Measurements from ENCODE around the gene RNF167.

RNF167 gene

DNA sequence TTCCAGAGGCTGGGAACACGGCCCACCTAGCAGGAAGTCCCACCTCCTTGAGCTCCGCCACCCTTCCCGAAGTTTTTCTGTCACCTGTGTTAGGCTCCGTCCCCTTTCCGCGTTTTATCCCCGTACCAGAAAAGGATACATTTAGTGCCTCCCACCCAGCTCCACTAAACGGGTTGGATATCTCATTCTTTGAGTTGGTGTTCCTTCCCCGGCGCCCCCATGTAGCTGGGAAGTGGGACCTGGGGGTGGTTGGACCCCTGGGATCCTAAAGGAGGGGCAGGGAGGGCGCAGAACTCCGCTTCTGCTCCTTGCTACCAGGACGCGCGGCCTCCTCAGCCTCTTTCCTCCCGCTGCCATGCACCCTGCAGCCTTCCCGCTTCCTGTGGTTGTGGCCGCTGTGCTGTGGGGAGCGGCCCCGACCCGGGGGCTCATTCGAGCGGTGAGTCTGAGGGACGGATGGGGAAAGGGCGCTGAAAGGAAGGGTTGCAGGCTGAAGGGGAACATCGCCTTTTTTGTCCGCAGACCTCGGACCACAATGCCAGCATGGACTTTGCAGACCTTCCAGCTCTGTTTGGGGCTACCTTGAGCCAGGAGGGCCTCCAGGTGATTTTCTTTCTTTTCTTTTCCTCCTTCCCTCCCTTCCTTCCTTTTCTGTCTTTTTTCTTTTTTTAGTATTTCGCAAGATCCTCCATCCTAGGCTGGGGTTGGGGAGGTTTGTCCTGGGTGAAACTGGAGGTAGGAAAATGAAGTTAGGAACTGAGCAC lies 669 bp downstream of the RNF167 start:
- Mint-ChIP-seq H3K36me3 (peaks cover 65% of the 10 kb centered on the region), H3K27ac (peak overlapping the region; percentile 92)
- ATAC-seq, result no peak

DNA sequence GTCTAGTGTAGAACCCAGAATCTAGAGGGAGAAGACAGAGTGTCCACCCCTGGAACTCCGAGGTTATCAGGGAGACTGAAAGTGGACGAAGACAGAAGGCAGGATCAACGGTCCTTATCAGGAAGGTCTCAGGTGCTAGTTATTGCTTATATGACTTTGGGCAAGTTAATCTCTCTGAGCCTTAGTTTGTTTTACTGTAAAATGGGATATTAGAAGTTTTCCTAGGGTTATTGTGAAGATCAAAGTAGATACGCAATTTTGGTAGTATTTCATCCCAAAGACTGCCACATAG lies 1.2 kb downstream of the RNF167 start:
- Mint-ChIP-seq H3K4me1 (peaks cover 67% of the 10 kb centered on the region), H3K27me3 (no peaks in the 10 kb centered on the region), H3K36me3 (peaks cover 64% of the 10 kb centered on the region), H3K4me3 (peak overlapping the region; percentile 91), H3K9me3 (no peaks in the 10 kb centered on the region), H3K27ac (peak overlapping the region; percentile 92)
- ATAC-seq, result no peak

More for the DNA sequence above, 669 bp downstream of the RNF167 start:
- peak overlapping the region; percentile 91 for H3K4me3 Mint-ChIP-seq
- peaks cover 63% of the 10 kb centered on the region for H3K4me1 Mint-ChIP-seq
- H3K9me3 Mint-ChIP-seq, result no peaks in the 10 kb centered on the region
- H3K27me3 Mint-ChIP-seq, result no peaks in the 10 kb centered on the region

DNA sequence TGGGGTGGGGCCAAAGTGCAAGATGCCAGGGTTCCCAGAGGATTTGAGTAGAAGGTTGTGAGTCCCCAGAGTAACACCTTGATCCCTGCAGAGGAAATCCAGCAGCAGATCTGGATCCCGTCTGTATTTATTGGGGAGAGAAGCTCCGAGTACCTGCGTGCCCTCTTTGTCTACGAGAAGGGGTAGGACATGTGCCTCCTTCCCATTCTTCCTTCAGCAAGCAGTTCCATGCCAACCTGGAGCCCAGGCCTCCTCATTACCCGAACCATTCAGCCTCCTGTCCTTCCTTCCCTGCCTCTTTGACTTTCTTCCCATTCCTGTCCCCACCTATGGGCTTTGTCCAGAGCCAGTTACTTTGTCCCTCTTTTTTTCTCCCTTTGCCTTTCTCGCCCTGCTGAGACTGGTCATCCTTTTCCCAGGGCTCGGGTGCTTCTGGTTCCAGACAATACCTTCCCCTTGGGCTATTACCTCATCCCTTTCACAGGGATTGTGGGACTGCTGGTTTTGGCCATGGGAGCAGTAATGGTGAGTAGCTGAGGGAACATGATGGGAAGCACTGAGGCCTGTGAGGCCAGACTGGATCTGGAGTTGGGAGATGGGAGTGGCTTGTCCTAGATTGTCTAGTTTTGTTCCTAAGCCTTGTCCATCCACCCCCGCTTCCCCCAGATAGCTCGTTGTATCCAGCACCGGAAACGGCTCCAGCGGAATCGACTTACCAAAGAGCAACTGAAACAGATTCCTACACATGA lies 2.9 kb downstream of the RNF167 start:
- Mint-ChIP-seq H3K4me3 (peak overlapping the region; percentile 18), H3K27me3 (no peaks in the 10 kb centered on the region), H3K9me3 (no peaks in the 10 kb centered on the region), H3K4me1 (peaks cover 75% of the 10 kb centered on the region), H3K27ac (peak overlapping the region; percentile 92), H3K36me3 (peaks cover 71% of the 10 kb centered on the region)
- no peak for ATAC-seq

DNA sequence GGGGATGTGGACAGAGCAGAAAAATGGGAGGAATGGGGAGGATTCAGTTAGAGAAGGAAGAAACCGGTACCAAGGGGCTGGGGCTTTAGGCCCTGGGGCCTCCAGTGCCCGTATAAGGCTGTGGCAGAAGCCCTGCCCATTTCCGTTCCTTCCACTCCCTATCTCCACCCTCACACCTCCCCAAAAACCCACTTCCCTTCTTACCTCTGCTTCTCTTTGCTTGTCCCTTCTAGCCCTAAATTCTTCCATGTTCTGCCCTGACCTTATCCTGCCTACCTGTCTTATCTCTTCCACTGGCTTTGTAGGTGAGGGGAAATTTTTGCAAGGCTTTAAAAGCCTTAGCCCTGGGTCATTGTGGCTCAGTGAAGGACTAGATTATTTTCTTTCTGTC lies 4.1 kb downstream of the RNF167 start:
- peak overlapping the region; percentile 95 for H3K4me3 Mint-ChIP-seq
- H3K9me3 Mint-ChIP-seq, result no peaks in the 10 kb centered on the region
- peaks cover 66% of the 10 kb centered on the region for H3K36me3 Mint-ChIP-seq
- no peak for ATAC-seq
- no peaks in the 10 kb centered on the region for H3K27me3 Mint-ChIP-seq
- peaks cover 69% of the 10 kb centered on the region for H3K4me1 Mint-ChIP-seq
- peak overlapping the region; percentile 92 for H3K27ac Mint-ChIP-seq

DNA sequence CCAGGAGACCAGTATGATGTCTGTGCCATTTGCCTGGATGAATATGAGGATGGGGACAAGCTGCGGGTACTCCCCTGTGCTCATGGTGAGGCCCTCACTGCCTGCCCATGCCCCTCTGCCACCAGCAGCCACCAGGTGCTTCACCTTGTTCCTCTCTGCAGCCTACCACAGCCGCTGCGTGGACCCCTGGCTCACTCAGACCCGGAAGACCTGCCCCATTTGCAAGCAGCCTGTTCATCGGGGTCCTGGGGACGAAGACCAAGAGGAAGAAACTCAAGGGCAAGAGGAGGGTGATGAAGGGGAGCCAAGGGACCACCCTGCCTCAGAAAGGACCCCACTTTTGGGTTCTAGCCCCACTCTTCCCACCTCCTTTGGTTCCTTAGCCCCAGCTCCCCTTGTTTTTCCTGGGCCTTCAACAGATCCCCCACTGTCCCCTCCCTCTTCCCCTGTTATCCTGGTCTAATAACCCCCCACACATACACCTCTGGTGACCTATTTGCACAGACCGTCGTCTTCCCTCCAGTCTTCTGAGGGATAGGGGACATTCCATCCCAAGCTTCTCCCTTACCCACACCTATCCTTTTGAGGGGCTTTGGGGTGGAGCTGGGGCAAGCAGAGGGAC lies 4.6 kb downstream of the RNF167 start:
- ATAC-seq, result no peak
- Mint-ChIP-seq H3K36me3 (peaks cover 66% of the 10 kb centered on the region), H3K4me1 (peaks cover 68% of the 10 kb centered on the region), H3K27ac (peak overlapping the region; percentile 92), H3K27me3 (no peaks in the 10 kb centered on the region), H3K4me3 (peak overlapping the region; percentile 95), H3K9me3 (no peaks in the 10 kb centered on the region)

DNA sequence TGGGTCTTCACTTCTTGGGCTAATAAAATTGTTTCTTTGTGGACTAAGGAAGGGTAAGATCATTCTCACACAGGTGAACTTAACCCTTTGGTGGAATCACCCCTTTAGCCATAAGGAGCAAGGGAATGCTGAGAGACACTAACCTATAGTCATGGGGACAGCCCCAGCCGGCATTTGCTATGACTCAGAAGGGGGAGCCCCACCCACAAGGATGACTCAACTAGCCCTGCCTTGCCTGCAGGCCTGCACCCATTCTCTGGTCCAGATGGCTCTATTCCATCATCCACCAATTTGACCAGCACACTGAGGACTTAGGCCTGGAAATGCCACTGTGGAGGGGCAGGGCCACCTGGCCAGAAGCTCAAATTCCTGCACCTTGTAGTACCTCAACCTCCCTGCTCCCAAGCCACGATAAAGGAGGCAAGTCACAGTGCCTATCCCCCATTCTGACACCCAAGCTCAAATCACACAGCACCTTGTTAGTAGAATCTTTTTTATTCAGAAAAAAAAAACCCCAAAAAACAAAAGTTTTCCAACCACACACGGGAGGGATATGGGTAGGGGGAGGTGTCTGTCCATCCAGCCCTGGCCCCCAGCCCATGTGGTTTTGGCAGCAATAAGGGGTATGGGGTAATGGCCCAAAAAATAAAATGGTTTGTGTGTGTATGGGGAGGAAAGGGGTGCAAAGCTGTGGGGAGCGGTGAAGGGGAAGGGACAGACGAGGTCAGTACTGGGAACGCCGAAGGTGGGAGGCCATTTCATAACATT lies 5.3 kb downstream of the RNF167 start:
- ATAC-seq, result peak; percentile 47
- Mint-ChIP-seq H3K36me3 (peaks cover 66% of the 10 kb centered on the region), H3K4me1 (peaks cover 71% of the 10 kb centered on the region), H3K27me3 (no peaks in the 10 kb centered on the region), H3K9me3 (no peaks in the 10 kb centered on the region), H3K27ac (peak overlapping the region; percentile 92), H3K4me3 (peak overlapping the region; percentile 95)

DNA sequence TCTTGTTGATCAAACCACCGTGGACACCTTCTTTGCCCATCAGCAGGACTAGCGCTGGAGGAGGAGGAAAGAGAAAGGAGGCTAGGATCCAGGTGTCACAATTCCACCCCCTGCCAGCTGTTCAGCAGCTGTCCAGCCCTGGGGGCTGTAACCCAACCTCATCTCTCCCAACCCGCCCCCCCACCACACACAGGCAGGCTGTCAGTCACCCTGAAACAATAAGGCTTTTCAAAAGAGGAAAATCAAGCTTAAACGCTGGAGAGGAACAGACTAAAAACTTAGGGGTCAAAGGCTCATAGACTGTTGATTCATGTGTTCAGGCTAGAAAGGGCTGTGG lies 5.8 kb downstream of the RNF167 start:
- Mint-ChIP-seq H3K27ac (peak overlapping the region; percentile 92), H3K27me3 (no peaks in the 10 kb centered on the region), H3K4me3 (peak overlapping the region; percentile 95), H3K36me3 (peaks cover 62% of the 10 kb centered on the region), H3K4me1 (peaks cover 75% of the 10 kb centered on the region), H3K9me3 (no peaks in the 10 kb centered on the region)
- ATAC-seq, result no peak

DNA sequence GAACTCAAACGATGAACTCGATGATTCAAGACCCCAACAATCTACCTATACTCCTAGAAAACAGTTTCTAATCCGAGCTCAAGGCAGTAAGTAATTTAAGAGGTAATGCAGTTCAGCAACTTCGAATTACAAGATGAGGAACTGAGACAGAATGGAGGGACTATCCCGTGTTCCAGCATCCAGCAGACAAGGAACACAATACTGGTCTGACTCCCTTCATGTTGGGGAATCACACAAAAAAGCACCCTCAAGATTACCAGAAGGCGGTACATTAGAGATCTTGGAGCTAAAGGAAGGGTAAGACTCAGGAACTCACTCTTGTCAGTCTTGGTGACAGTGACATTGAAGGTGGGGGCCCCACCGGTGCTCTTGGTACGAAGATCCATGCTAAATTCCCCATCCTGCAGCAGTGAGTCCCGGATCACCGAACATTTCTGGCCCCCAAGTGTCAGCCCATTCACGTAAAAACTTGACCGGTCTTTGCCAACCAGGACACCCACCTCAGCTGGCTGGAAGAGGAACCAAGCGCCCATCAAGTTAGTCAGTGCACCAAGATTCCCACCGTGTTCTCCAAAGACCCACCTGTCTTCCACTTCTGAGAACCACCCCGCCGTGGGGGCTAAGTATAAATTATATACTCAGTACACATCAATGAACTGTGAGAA lies 6.4 kb downstream of the RNF167 start:
- H3K9me3 Mint-ChIP-seq, result no peaks in the 10 kb centered on the region
- H3K27ac Mint-ChIP-seq, result peak overlapping the region; percentile 92
- no peaks in the 10 kb centered on the region for H3K27me3 Mint-ChIP-seq
- ATAC-seq, result no peak
- H3K4me3 Mint-ChIP-seq, result peak overlapping the region; percentile 95
- peaks cover 57% of the 10 kb centered on the region for H3K36me3 Mint-ChIP-seq
- H3K4me1 Mint-ChIP-seq, result peaks cover 75% of the 10 kb centered on the region

DNA sequence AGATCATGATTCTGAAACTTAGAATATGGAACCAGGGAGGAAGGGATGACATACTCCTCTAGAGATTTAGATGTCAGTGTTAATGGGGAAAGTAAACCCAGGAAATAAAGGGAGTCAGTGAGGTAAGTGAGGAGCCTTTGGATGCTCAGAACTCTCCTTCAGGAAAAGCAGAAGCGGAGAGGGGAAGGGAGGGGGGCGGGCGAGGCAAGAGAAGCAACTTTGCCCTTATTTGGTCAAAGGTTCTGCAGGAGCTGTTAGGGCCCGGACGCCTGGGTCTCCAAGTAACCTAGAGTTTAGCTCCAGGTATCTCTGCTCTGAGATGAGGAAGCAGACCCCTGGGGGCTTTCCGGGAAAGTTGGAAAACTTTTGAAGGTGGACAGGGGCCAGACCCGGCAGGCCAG lies 6.9 kb downstream of the RNF167 start:
- no peak for ATAC-seq
- Mint-ChIP-seq H3K27ac (peak overlapping the region; percentile 92), H3K36me3 (peaks cover 51% of the 10 kb centered on the region), H3K4me3 (peak overlapping the region; percentile 95), H3K27me3 (no peaks in the 10 kb centered on the region), H3K9me3 (no peaks in the 10 kb centered on the region), H3K4me1 (peaks cover 75% of the 10 kb centered on the region)

DNA sequence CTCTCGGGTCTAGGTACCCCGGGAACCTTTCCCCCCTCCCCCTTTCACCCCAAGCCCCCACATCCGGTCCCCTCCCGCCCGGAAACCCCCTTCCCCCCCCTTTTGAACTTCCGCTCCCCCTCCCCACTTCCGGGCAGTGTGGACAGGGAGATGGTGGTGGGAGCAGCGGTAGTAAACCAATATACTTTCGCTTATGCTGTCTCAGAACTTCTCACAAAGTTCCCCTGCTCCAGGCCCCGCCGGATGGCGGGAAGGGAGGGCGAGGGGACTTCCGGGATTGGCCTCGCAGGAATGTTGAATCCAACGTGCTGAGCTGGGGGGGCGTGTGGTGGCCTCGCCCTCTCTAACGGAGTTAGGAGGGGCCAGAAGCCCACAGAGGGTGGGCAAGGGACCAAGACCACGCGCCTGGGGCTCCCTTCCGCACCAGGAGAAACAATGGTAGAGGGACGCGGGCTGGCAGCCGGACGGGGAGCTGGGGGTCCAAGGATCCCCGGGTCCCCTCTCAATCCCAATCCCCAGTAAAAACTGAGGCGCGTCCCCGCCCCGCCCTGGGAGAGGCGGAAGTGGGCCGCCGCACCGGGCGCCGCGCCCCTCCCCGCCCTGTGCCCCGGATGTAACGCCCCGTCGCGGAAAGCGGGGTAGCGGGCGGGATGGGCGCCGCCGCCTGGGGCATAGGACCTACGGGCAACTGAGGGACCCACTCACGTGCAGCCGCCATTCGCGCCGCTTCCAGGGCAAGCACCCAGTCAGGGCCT lies 7.5 kb downstream of the RNF167 start:
- Mint-ChIP-seq H3K9me3 (no peaks in the 10 kb centered on the region), H3K27me3 (no peaks in the 10 kb centered on the region), H3K27ac (peak overlapping the region; percentile 92), H3K4me1 (peaks cover 71% of the 10 kb centered on the region), H3K4me3 (peak overlapping the region; percentile 95), H3K36me3 (peaks cover 48% of the 10 kb centered on the region)
- ATAC-seq, result peak; percentile 37

DNA sequence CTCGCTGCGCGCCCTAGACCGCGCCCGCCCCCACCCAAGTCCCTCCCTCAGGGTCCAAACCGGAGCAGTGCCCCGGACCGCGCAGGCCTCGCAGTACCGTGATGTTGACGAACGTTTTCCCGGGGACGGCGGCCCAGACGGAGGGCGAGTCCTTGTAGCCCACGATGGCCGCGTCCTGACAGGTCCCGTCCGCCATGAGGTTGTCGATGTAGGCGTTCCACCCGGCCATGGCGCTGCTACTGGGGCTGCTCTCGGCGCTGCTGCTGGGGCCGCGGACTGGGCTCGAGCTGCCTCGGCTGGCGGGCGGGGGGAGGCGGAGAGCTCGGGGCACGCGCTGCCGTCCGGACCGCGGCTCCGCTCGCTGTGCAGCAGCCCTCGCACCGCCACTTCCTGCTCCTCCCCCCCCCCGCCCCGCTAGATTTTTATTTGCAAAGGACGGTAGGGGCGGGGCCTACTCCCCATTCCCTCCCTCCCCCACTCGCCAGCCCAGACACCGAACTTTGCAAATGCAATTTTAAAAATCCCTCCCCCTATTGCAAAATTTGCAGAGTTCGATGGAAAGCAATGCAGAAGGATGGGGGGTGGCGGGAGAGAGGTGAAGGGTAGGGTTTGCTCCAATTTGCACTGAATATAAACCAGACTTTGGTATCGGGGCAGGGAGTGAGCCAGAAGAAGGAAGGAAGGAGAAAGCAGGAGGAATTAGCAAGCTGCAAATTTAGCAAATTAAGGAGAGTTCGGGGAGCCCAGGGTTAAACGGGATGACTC lies 8.3 kb downstream of the RNF167 start, which contains the start of gene PFN1:
TSS of gene PFN1 (minus strand) at position 365 of the 765 bp plus-strand sequence. CDS start at position 229, 136 bp downstream.
- Mint-ChIP-seq H3K36me3 (peaks cover 40% of the 10 kb centered on the region), H3K4me3 (peak within 1 kb of the TSS; percentile 95), H3K4me1 (peaks cover 63% of the 10 kb centered on the region), H3K9me3 (no peaks in the 10 kb centered on the region), H3K27me3 (no peaks in the 10 kb centered on the region), H3K27ac (peak within 1 kb of the TSS; percentile 92)
- peak; percentile 62 for ATAC-seq

DNA sequence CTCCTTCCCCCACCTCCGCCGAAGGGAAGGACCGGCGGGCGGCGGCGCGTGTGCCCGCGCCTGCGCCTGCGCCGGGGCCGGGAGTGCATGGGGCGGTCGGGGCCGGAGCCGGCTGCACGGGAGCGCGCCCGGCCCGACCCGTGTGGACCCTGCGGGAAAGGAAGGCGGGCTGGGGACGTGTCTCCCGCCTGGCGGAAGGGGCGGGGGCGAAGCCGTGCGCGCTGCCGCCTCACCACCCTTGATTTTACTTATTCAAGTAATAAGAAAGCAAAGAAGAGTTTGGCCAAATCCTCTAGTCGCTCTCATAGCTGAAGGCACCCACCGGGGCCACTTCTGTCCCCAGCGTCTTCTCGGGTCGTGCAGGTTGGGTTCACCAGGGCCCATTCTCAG lies 8.9 kb downstream of the RNF167 start:
- H3K27me3 Mint-ChIP-seq, result no peaks in the 10 kb centered on the region
- H3K27ac Mint-ChIP-seq, result peak overlapping the region; percentile 92
- peaks cover 37% of the 10 kb centered on the region for H3K36me3 Mint-ChIP-seq
- H3K4me3 Mint-ChIP-seq, result peak overlapping the region; percentile 95
- peak; percentile 79 for ATAC-seq
- H3K9me3 Mint-ChIP-seq, result no peaks in the 10 kb centered on the region
- peaks cover 57% of the 10 kb centered on the region for H3K4me1 Mint-ChIP-seq

DNA sequence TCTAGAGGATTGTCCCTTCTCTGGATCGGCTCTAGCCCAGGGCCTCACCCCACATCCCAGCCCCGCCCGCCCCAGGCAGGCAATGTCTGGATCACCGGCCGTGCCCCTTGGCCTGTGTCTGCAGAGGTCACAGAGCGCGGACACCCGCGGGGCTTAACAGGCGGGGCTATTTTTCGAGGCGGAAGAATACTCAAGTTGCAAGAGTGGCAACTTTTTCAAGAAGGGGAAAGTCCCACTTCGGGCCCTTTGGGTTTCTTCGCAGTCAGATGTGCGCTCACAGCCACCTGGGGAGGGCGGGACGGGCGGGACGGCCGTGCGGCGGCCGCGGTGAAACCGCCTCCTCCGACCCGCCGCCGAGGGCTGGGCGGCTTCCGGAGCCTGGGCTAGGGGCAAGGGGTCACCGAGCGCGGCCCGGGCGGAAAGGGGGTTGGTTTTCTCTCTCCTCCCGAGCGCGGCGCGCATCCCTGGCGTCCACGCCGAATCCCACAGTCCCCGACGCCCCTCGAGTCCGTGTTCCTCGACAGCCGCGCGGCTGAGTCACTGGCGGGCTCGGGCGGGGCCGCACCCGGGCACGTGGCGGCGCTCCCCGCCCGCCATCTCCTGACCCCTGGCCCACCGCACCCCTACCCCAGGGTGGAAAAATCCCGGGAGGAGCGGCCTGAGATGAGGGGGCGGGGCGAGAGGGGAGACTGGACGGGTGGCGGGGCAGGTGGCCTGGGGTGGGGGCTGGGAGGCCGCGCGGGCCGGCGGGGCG lies 9.4 kb downstream of the RNF167 start:
- Mint-ChIP-seq H3K9me3 (no peaks in the 10 kb centered on the region), H3K27me3 (no peaks in the 10 kb centered on the region), H3K36me3 (peaks cover 31% of the 10 kb centered on the region), H3K4me1 (peaks cover 52% of the 10 kb centered on the region), H3K4me3 (peak overlapping the region; percentile 95), H3K27ac (peak overlapping the region; percentile 92)
- ATAC-seq, result peak; percentile 62

All from stimulated activated memory B cell treated with anti-CD40 and anti-IgM and Interleukin-4, amounts not matched to agents 10 μg/mL and 1 μg/mL and 100 μg/mL, for 72 hours (primary cell).